ENCODE results near the gene RBMS1.

DNA sequence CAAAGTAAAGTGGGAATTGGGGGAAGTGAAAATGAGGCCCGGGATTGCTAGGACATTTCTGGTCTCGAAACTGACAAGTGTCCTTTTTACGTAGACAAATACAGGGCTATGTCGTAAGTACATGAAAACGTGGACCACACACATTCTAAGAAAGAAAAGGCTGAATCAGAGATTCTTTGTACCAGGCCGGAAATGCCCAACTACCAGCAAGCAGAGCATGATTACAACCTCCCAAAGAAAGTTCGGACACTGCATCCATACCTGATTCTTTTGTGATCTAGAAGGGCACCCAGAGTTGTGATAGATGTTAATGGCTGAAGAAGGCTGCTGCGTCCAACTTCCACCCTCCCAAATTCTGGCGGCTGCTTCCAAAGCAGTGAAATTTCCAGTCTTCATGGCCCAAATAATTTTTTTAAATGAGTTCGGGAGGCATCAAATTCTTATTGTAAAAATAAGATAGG is 1.7 kb downstream of the RBMS1 start:
- TF ChIP-seq, protein P1, sequence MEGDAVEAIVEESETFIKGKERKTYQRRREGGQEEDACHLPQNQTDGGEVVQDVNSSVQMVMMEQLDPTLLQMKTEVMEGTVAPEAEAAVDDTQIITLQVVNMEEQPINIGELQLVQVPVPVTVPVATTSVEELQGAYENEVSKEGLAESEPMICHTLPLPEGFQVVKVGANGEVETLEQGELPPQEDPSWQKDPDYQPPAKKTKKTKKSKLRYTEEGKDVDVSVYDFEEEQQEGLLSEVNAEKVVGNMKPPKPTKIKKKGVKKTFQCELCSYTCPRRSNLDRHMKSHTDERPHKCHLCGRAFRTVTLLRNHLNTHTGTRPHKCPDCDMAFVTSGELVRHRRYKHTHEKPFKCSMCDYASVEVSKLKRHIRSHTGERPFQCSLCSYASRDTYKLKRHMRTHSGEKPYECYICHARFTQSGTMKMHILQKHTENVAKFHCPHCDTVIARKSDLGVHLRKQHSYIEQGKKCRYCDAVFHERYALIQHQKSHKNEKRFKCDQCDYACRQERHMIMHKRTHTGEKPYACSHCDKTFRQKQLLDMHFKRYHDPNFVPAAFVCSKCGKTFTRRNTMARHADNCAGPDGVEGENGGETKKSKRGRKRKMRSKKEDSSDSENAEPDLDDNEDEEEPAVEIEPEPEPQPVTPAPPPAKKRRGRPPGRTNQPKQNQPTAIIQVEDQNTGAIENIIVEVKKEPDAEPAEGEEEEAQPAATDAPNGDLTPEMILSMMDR (conservative IDR thresholded peaks at IDR 0.05 in 1 of 2, IDR thresholded peaks at IDR 0.05 in 1 of 2; ENCODE audit: extremely low read depth in 1 of 2, insufficient read depth in 1 of 2, low read depth in 1 of 2, low read length in 2 of 2), result no peak
- TF ChIP-seq EZH2 (IDR thresholded peaks at IDR 0.05; ENCODE audit: borderline replicate concordance, low read length), result no peak
